Choroid plexus epithelial cell (primary cell): ENCODE results near the gene RBX1.

ENCODE experiments used
- DNase-seq: peaks from one replicate; pipeline ENCODE4 v3.0.0-alpha.2; 2010; ENCODE audit warnings: low read depth
- H3K4me3 ChIP-seq: 2 replicates; pipeline ENCODE4 v1.5.1; 2011; ENCODE audit warnings: low read depth, mild to moderate bottlenecking, control low read depth, low read length, moderate library complexity
- CTCF ChIP-seq: conservative IDR thresholded peaks from 2 replicates; pipeline ENCODE4 v1.5.1; 2011; ENCODE audit warnings: low read depth, mild to moderate bottlenecking, control low read depth, inconsistent platforms, low read length, moderate library complexity

The RBX1 gene

GRCh38 chr22:40972587-40972986 is 21.4 kb downstream of the RBX1 start:
- DNase-seq: no peak
- no peak overlapping the region for H3K4me3 ChIP-seq
- TF ChIP-seq CTCF: no peak

DNA sequence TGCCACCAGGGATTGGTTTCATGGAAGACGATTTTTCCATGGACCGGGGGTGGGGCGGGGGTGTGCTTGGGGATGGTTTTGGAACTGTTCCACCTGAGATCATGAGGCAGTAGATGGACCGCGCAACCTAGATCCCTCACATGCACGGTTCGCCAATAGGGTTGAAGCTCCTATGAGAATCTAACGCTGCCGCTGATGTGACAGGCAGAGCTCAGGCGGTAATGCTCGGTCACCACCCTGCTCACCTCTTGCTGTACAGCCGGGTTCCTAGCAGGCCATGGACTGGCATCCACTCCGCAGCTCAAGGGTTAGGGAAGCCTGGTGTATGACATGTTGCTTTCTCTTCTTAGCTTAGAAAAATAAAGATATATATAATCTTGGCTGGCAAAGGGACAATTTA is 22.0 kb downstream of the RBX1 start:
- TF ChIP-seq CTCF: no peak
- DNase-seq: no peak
- H3K4me3 ChIP-seq: no peak overlapping the region

GRCh38 chr22:40975366-40975765 is 24.2 kb downstream of the RBX1 start:
- no peak for TF ChIP-seq CTCF
- no peak overlapping the region for H3K4me3 ChIP-seq
- no peak for DNase-seq

DNA sequence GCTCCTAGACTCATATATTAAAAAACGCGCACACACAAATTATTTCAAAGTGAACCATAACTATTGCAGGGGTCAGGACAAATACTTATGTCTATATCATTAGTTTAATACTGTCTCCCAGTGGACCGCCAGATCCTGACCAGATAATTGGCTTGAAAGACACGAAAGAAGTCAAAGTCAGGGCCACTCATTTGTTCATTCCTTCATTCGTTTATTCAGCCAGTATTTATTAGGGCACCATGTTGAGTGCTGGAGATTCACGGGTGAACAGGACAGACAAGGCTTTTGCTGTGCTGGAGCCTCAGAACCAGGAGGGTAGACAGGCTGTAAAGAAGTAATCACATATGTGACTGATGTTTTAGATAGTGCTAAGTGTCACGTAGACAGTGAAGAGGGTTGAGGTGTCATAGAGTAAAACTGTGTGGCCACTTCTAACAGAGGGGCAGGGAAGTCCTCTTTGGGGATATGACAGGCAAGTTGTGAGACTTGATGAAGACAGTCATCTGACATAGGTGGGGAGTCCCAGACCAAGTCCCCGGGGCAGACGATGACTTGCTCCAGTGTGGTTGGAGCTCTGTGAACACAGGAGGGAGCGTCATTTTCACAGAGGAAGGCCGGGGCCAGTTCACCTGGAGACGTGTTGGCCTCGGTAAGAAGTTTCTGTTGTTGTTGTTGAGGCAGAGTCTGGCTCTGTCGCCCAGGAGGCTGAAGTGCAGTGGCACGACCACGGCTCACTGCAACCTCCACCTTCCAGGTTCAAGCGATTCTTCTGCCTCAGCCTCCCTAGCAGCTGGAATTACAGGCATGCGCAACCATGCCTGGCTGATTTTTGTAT is 25.9 kb downstream of the RBX1 start:
- no peak for DNase-seq
- H3K4me3 ChIP-seq: no peak overlapping the region
- no peak for TF ChIP-seq CTCF

DNA sequence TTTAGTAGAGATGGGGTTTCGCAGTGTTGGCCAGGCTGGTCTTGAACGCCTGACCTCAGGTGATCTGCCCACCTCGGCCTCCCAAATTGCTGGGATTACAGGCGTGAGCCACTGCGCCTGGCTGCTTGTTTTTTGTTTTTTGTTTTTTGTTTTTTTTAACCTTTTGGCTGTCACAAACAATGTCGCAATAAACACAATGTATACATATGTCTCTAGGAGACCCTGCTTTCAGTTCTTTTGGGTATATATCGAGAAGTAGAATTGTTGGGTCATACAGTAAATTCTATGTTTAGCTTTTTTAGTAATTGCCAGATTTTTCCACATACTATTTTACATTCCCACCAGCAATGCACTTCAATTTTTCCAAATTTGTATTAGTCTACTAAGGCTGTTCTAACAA is 28.0 kb downstream of the RBX1 start:
- DNase-seq: no peak
- no peak for TF ChIP-seq CTCF
- H3K4me3 ChIP-seq: no peak overlapping the region

DNA sequence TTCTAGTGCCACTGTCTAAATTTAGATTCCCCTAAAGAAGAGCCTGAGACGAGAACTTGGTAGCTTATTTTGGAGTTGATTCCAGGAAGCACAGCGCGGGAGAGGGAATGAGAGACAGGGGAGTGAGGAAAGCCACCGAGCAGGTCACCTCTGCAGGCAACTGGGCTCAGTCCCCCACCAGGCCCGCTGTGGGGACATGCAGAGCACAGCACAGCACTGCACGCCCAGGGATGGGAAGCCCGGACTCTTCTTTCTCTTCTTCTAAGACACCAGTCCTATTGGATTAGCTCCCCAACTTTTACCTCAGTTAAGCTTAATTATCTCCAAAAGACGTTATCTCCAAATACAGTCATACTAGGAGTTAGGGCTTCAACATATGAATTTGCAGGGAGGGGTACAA is 28.7 kb downstream of the RBX1 start:
- H3K4me3 ChIP-seq: no peak overlapping the region
- DNase-seq: no peak

More for the DNA sequence above, 28.7 kb downstream of the RBX1 start:
- TF ChIP-seq CTCF: no peak
